ENCODE results near the gene CARS1. TPM values are rescaled to one million over a fixed set of nuclear protein-coding genes. Genes with fewer than 3 reads are reported as not detected.
A peak's percentile ranks its signal among the peaks of the same experiment; 100 is the strongest.

The CARS1 gene
- total and polyA plus RNA-seq, 10 of the 15 experiments (the other 5 are each of a cell fraction or from before 2014, with no cell fraction given), result 7.8 to 60.6 (median 45.7) TPM

DNA sequence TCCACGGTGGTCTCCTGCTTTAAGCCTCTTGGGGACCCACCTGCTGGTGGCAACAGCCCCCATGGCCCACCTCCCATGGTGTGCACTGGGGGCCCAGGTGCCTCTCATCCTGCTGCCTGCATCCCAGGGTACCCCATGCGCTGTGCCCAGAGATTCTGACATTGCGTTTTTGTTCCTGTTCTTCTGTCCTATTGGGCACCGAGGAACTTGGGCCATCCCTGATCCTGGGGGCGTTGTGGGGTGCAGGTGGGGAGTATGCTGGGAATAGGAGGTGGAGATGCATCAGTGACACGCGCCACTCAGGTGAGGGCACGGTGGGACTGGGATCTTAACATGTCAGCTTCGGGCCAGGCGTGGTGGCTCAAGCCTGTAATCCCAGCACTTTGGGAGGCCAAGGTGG, 52.7 kb downstream of the CARS1 start (continued):
- TF ChIP-seq SP1 (IDR thresholded peaks at IDR 0.05; ENCODE audit: low read depth, low read length) (no peak), YBX1 (IDR thresholded peaks at IDR 0.05) (no peak), ASH2L (IDR thresholded peaks at IDR 0.05; ENCODE audit: borderline replicate concordance, low read depth) (no peak), FOXM1 (IDR thresholded peaks at IDR 0.05; ENCODE audit: low read depth, low read length) (no peak)

DNA sequence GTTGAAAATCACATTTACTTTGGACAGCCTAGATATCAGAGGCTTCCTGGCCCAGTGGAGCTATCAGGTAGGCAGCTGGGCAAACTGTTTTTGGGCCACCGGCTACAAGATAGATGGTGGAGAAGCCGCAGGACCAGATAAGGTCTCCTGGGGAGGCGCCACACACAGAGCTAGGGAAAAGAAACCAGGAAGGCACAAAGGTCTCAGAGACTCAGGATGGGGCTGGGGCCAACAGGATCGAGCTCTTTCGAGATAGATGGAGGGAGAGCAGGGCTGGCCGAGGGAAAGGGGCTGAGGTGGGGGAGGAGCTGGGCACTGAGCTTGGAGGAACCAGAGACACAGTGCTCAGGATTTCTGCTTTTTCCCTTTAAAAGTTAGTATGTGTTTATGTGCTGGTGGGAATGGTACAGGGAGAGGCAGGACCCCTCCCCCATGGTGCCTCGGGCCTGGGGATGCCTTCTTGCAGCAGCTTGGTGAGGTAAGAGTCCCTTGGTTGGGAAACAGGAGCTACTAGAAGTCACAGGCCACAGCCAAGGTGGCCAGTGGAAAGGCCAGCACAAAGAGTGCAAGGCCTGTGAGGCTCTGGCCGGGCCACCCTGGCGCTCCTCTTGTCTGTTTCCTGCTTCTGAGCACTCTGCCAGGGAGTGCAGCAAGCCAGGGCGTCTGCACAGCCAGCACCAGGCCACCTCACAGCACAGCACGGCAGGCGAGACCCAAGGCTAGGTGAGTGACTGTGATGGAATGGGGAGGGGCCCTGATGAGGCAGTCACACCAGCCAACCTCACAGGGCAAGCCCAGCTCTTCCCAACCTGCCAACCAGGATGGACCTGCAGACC, 53.6 kb downstream of the CARS1 start:
- H3K79me2 ChIP-seq (ENCODE audit: control insufficient read depth, insufficient read depth, low read length), result no peaks in the 10 kb centered on the region
- SMC1A ChIA-PET (ENCODE audit: uncharacterized antibody, unreplicated experiment), result interaction anchor here (1.2 kb wide), 1 partner anchor 10 kb away, joined by 3 read pairs; no protein-coding TSS in a partner anchor
- H2AFZ ChIP-seq (ENCODE audit: control insufficient read depth, low read depth, low read length), result no peak overlapping the region
- H4K20me1 ChIP-seq (ENCODE audit: control insufficient read depth, insufficient read depth), result no peaks in the 10 kb centered on the region
- in situ Hi-C loops (cut with MboI) (no loop called here), intact Hi-C loops (cut with micrococcal nuclease; ENCODE audit: unreplicated experiment) (no loop called here)
- H3K4me1 ChIP-seq (ENCODE audit: control insufficient read depth, insufficient read depth, low read length), result no peaks in the 10 kb centered on the region
- no peak for DNase-seq (ENCODE audit: low read depth, low spot score)
- no peak for TF ChIP-seq CBFB (IDR thresholded peaks at IDR 0.05; ENCODE audit: low read depth)
- 0 out of 2 replicates have a peak, but pooled peaks have one; percentile 11 for TF ChIP-seq POLR2A (IDR thresholded peaks at IDR 0.05; ENCODE audit: low read depth, low read length)
- H3K9ac ChIP-seq (ENCODE audit: control insufficient read depth, insufficient read depth, low read length), result no peak overlapping the region
- POLR2A ChIA-PET, result interaction anchor here (0.7 kb wide), 1 partner anchor 11 kb away, joined by 3 read pairs; the partner anchor contains the start of gene NAP1L4
- RAD21 ChIA-PET (ENCODE audit: unreplicated experiment), result no interaction called here
- H3K4me2 ChIP-seq (ENCODE audit: control insufficient read depth, insufficient read depth), result no peak overlapping the region
- H3K27ac ChIP-seq (ENCODE audit: control insufficient read depth, insufficient read depth), result no peak overlapping the region
- 94% methylated on average over 12 of the region's 12 CpGs for WGBS (ENCODE audit: insufficient coverage, insufficient replicate concordance, low lambda C conversion rate, missing lambda C conversion rate)
- no peaks in the 10 kb centered on the region for H3K9me3 ChIP-seq (replicated peaks; ENCODE audit: control insufficient read depth, insufficient read depth, low read length)
- no TSS peak for BruUV-seq (replicated peaks)
- FAIRE-seq, result no peak
- H3K4me3 ChIP-seq, result no peak overlapping the region
- CTCF ChIA-PET, result interaction anchor here (0.8 to 1.1 kb wide), 2 partner anchors 27 to 34 kb away, joined by 3 read pairs; no protein-coding TSS in a partner anchor
- ATAC-seq, result no peak
- no peaks in the 10 kb centered on the region for H3K27me3 ChIP-seq (replicated peaks in 1 of 2; ENCODE audit: control insufficient read depth in 2 of 2, insufficient read depth in 2 of 2, low read length in 1 of 2)
- H3K36me3 ChIP-seq (ENCODE audit: control insufficient read depth in 2 of 2, insufficient read depth in 2 of 2, low read length in 1 of 2), result peaks cover 8 to 27% of the 10 kb centered on the region in 2 experiments; a peak in 3 of 4 replicates

Measured in GM12878 (cell line).